Liver (tissue), 9 donors: Measurements from ENCODE around the gene NNT. TPM values are rescaled to one million over a fixed set of nuclear protein-coding genes. Genes with fewer than 3 reads are reported as not detected.

Source experiments
- DNase-seq: peaks from one replicate; pipeline ENCODE4 v3.0.0-alpha.2; 2017; ENCODE audit warnings: low spot score
- H3K27ac ChIP-seq, 2 donors: one replicate each; pipeline ENCODE4 v1.7.0; 2013; ENCODE audit warnings: inconsistent platforms in 2 of 2, low read length in 2 of 2, control low read depth in 1 of 2, low read depth in 1 of 2, mild to moderate bottlenecking in 1 of 2
- H3K27me3 ChIP-seq, 4 donors: one replicate each; pipeline versions ENCODE4 v1.6.1 to v1.7.0; 2013; ENCODE audit warnings: low read length in 3 of 4, inconsistent platforms in 1 of 4, mild to moderate bottlenecking in 1 of 4, moderate library complexity in 1 of 4; ENCODE audit not compliant: control insufficient read depth in 4 of 4, insufficient read depth in 4 of 4
- H3K36me3 ChIP-seq, 4 donors: one replicate each; pipeline versions ENCODE4 v1.6.1 to v1.7.0; 2013; ENCODE audit warnings: low read length in 3 of 4, mild to moderate bottlenecking in 3 of 4, low read depth in 1 of 4, moderate library complexity in 1 of 4; ENCODE audit not compliant: control insufficient read depth in 4 of 4, insufficient read depth in 3 of 4
- H3K4me1 ChIP-seq, 4 donors: one replicate each; pipeline versions ENCODE4 v1.6.1 to v1.7.0; 2013; ENCODE audit warnings: low read length in 3 of 4, mild to moderate bottlenecking in 3 of 4, moderate library complexity in 1 of 4; ENCODE audit not compliant: control insufficient read depth in 4 of 4, insufficient read depth in 4 of 4
- H3K4me3 ChIP-seq, 3 donors: one replicate each; pipeline versions ENCODE4 v1.6.1 to v1.7.0; 2013; ENCODE audit warnings: low read length in 3 of 3, control low read depth in 1 of 3, low read depth in 1 of 3, mild to moderate bottlenecking in 1 of 3
- H3K9ac ChIP-seq, 2 donors: one replicate each; pipeline ENCODE4 v1.7.0; 2013; ENCODE audit warnings: low read length in 2 of 2, mild to moderate bottlenecking in 2 of 2, moderate library complexity in 2 of 2, control low read depth in 1 of 2, low read depth in 1 of 2
- H3K9me3 ChIP-seq, 4 donors: one replicate each; pipeline versions ENCODE4 v1.6.1 to v1.7.0; 2013; ENCODE audit warnings: low read length in 3 of 4; ENCODE audit not compliant: control insufficient read depth in 4 of 4
- EGR1 ChIP-seq, 2 donors: IDR thresholded peaks; 2 replicates each; pipeline ENCODE4 v1.6.1; 2016 to 2018; ENCODE audit warnings: antibody characterized with exemption in 2 of 2, low read depth in 2 of 2
- FOXA1 ChIP-seq: IDR thresholded peaks from 2 replicates; pipeline ENCODE4 v1.6.1; 2016; ENCODE audit warnings: antibody characterized with exemption
- FOXA2 ChIP-seq: IDR thresholded peaks from 2 replicates; pipeline ENCODE4 v1.6.1; 2016; ENCODE audit warnings: antibody characterized with exemption
- GABPA ChIP-seq, 2 donors: IDR thresholded peaks in 1 of 2; conservative IDR thresholded peaks in 1 of 2; 2 replicates each; pipeline ENCODE4 v1.6.1; 2016; ENCODE audit warnings: antibody characterized with exemption in 2 of 2, mild to moderate bottlenecking in 1 of 2, moderate library complexity in 1 of 2
- HNF4A ChIP-seq, 2 donors: conservative IDR thresholded peaks; 2 replicates each; pipeline ENCODE4 v1.6.1; 2016; ENCODE audit warnings: antibody characterized with exemption in 2 of 2, mild to moderate bottlenecking in 2 of 2
- HNF4G ChIP-seq: IDR thresholded peaks from 2 replicates; pipeline ENCODE4 v1.6.1; 2016; ENCODE audit warnings: antibody characterized with exemption
- JUND ChIP-seq, 2 donors: IDR thresholded peaks; 2 replicates each; pipeline ENCODE4 v1.6.1; 2016; ENCODE audit warnings: antibody characterized with exemption in 2 of 2
- NR2F2 ChIP-seq: IDR thresholded peaks from 2 replicates; pipeline ENCODE4 v1.6.1; 2016; ENCODE audit warnings: antibody characterized with exemption
- RAD21 ChIP-seq, 2 donors: IDR thresholded peaks; 2 replicates each; pipeline ENCODE4 v1.6.1; 2016; ENCODE audit warnings: antibody characterized with exemption in 2 of 2, mild to moderate bottlenecking in 2 of 2
- RXRA ChIP-seq, 2 donors: IDR thresholded peaks; 2 replicates each; pipeline ENCODE4 v1.6.1; 2017 to 2018; ENCODE audit warnings: antibody characterized with exemption in 2 of 2, mild to moderate bottlenecking in 1 of 2
- SP1 ChIP-seq: IDR thresholded peaks from 2 replicates; pipeline ENCODE4 v1.6.1; 2018; ENCODE audit warnings: antibody characterized with exemption, mild to moderate bottlenecking
- TAF1 ChIP-seq: conservative IDR thresholded peaks from 2 replicates; pipeline ENCODE4 v1.6.1; 2016; ENCODE audit warnings: antibody characterized with exemption, mild to moderate bottlenecking
- YY1 ChIP-seq: IDR thresholded peaks from 2 replicates; pipeline ENCODE4 v1.6.1; 2016; ENCODE audit warnings: antibody characterized with exemption, mild to moderate bottlenecking
- WGBS: extraction: QIAGEN DNeasy Blood & Tissue Kit; methylation state at CpG from one replicate; pipeline ENCODE4 v1.1.7; 2013; 5-methylcytosine and 5-hydroxymethylcytosine counted together
- polyA plus RNA-seq, 2 donors: library from polyadenylated mRNA; stranded (reverse) in 1 of 2; unstranded in 1 of 2; fragments of 200-250 nt in 1 of 2; fragments of >200 nt in 1 of 2; fragmentation: Nextera tagmentation in 1 of 2; extraction: Ambion mirVana in 1 of 2; gene quantifications; one replicate each; pipeline versions ENCODE4 v1.2.1 to v1.2.3, GENCODE V29; 2013 to 2015
- total RNA-seq, 2 donors: library from RNA; depleted of rRNA; stranded (reverse); fragments of >200 nt; gene quantifications; one replicate each; pipeline ENCODE4 v1.2.3, GENCODE V29; 2014
- TF ChIP-seq, protein P1 (sequence below): IDR thresholded peaks from 2 replicates; pipeline ENCODE4 v1.6.1; 2016; ENCODE audit warnings: antibody characterized with exemption
- TF ChIP-seq, protein P2 (sequence below): fragments of 150-350 bp; IDR thresholded peaks from 2 replicates; pipeline ENCODE4 v1.5.1; 2017; ENCODE audit warnings: improper control_type of control experiment, low read depth, low read length; ENCODE audit not compliant: missing input control
- TF ChIP-seq, protein P3 (sequence below): IDR thresholded peaks from 2 replicates; pipeline ENCODE4 v1.6.1; 2016; ENCODE audit warnings: antibody characterized with exemption
- TF ChIP-seq, protein P4 (sequence below): IDR thresholded peaks from 2 replicates; pipeline ENCODE4 v1.6.1; 2016; ENCODE audit warnings: antibody characterized with exemption, mild to moderate bottlenecking
- TF ChIP-seq, protein P5 (sequence below): IDR thresholded peaks from 2 replicates; pipeline ENCODE4 v1.6.1; 2016; ENCODE audit warnings: antibody characterized with exemption
- donor health status: healthy.
- donor health status: healthy.
- donor health status: healthy.
- donor health status: healthy.
- donor health status: healthy.

The NNT gene
- total and polyA plus RNA-seq, 4 donors = 45.4 to 154 (median 89.2) TPM

DNA sequence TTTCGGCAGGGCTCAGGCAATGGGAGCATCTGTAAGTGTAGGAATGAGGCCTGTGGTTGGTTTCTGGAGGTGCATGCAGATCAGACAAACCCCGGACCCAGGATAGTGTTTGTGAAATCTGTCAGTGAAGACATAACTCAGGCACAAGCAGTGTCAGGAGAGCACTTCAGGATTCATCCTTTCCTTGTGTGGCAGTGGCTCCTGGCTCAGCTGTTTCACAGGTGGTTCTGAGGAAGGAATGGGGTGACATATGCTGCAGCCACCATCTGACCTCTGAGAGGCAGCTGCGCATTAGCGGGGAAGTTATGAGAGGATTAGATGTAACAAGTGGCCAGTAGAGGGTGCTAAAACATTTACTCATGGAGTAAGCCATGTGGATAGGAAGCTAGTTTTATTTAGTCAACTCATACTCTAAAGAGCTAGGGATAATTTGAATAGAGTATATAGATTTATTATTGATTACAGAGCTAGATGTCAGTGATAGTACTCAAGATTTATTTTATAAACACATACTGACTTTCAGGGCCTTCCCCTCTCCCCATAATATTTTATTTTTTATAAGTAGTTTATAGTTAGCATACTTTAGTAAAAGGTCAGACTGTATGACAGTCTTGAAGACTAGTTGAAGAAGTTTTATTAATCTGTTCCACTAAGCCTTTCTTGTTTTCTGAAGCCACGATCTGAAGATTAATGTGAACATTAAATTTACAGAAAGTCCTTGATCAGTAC, 28.4 kb downstream of the NNT start:
- Histone ChIP-seq H3K9ac (no peak overlapping the region), H3K4me3 (no peak overlapping the region), H3K9me3 (no peaks in the 10 kb centered on the region), H3K27ac (peak overlapping the region; percentile 40 to 46), H3K27me3 (no peaks in the 10 kb centered on the region), H3K36me3 (peaks cover 0 to 4% (median 1%) of the 10 kb centered on the region in 4 donors), H3K4me1 (peaks cover 9 to 44% (median 28%) of the 10 kb centered on the region in 4 donors)
- 49% methylated on average over 5 of the region's 5 CpGs for WGBS
- TF ChIP-seq NR2F2 (no peak), GABPA (IDR thresholded peaks at IDR 0.05 in 1 of 2, conservative IDR thresholded peaks at IDR 0.05 in 1 of 2) (no peak), EGR1 (IDR thresholded peaks at IDR 0.05; ENCODE audit: low read depth in 2 of 2) (peak; percentile 2 to 9), HNF4A (conservative IDR thresholded peaks at IDR 0.05) (no peak), HNF4G (peak; percentile 11), YY1 (peak; percentile 35), FOXA1 (no peak), JUND (IDR thresholded peaks at IDR 0.05) (no peak), SP1 (no peak), FOXA2 (no peak), TAF1 (no peak), RXRA (IDR thresholded peaks at IDR 0.05) (no peak), RAD21 (IDR thresholded peaks at IDR 0.05) (peak; percentile 81 to 83)
- TF ChIP-seq, protein P1, sequence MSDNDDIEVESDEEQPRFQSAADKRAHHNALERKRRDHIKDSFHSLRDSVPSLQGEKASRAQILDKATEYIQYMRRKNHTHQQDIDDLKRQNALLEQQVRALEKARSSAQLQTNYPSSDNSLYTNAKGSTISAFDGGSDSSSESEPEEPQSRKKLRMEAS = peak; percentile 57
- TF ChIP-seq, protein P2, sequence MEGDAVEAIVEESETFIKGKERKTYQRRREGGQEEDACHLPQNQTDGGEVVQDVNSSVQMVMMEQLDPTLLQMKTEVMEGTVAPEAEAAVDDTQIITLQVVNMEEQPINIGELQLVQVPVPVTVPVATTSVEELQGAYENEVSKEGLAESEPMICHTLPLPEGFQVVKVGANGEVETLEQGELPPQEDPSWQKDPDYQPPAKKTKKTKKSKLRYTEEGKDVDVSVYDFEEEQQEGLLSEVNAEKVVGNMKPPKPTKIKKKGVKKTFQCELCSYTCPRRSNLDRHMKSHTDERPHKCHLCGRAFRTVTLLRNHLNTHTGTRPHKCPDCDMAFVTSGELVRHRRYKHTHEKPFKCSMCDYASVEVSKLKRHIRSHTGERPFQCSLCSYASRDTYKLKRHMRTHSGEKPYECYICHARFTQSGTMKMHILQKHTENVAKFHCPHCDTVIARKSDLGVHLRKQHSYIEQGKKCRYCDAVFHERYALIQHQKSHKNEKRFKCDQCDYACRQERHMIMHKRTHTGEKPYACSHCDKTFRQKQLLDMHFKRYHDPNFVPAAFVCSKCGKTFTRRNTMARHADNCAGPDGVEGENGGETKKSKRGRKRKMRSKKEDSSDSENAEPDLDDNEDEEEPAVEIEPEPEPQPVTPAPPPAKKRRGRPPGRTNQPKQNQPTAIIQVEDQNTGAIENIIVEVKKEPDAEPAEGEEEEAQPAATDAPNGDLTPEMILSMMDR = peak; percentile 61
- TF ChIP-seq, protein P3, sequence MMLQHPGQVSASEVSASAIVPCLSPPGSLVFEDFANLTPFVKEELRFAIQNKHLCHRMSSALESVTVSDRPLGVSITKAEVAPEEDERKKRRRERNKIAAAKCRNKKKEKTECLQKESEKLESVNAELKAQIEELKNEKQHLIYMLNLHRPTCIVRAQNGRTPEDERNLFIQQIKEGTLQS = no peak
- TF ChIP-seq, protein P4, sequence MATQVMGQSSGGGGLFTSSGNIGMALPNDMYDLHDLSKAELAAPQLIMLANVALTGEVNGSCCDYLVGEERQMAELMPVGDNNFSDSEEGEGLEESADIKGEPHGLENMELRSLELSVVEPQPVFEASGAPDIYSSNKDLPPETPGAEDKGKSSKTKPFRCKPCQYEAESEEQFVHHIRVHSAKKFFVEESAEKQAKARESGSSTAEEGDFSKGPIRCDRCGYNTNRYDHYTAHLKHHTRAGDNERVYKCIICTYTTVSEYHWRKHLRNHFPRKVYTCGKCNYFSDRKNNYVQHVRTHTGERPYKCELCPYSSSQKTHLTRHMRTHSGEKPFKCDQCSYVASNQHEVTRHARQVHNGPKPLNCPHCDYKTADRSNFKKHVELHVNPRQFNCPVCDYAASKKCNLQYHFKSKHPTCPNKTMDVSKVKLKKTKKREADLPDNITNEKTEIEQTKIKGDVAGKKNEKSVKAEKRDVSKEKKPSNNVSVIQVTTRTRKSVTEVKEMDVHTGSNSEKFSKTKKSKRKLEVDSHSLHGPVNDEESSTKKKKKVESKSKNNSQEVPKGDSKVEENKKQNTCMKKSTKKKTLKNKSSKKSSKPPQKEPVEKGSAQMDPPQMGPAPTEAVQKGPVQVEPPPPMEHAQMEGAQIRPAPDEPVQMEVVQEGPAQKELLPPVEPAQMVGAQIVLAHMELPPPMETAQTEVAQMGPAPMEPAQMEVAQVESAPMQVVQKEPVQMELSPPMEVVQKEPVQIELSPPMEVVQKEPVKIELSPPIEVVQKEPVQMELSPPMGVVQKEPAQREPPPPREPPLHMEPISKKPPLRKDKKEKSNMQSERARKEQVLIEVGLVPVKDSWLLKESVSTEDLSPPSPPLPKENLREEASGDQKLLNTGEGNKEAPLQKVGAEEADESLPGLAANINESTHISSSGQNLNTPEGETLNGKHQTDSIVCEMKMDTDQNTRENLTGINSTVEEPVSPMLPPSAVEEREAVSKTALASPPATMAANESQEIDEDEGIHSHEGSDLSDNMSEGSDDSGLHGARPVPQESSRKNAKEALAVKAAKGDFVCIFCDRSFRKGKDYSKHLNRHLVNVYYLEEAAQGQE = no peak
- TF ChIP-seq, protein P5, sequence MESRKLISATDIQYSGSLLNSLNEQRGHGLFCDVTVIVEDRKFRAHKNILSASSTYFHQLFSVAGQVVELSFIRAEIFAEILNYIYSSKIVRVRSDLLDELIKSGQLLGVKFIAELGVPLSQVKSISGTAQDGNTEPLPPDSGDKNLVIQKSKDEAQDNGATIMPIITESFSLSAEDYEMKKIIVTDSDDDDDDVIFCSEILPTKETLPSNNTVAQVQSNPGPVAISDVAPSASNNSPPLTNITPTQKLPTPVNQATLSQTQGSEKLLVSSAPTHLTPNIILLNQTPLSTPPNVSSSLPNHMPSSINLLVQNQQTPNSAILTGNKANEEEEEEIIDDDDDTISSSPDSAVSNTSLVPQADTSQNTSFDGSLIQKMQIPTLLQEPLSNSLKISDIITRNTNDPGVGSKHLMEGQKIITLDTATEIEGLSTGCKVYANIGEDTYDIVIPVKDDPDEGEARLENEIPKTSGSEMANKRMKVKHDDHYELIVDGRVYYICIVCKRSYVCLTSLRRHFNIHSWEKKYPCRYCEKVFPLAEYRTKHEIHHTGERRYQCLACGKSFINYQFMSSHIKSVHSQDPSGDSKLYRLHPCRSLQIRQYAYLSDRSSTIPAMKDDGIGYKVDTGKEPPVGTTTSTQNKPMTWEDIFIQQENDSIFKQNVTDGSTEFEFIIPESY = no peak
- DNase-seq = no peak
